ENCODE measurements around the gene WIPF2. TPM values are rescaled to one million over a fixed set of nuclear protein-coding genes. Genes with fewer than 3 reads are reported as not detected.
A peak's percentile ranks its signal among the peaks of the same experiment; 100 is the strongest.

WIPF2 gene
- total RNA-seq, 2 donors from 2014 or later = 22.5 to 25.3 TPM

GRCh38 chr17:40325156-40326013 lies 106.3 kb downstream of the WIPF2 start:
- WGBS, 2 experiments (ENCODE audit: insufficient coverage in 1 of 2, insufficient read length in 1 of 2) = 88 to 92% methylated on average over 7 to 11 of the region's 13 CpGs
- Mint-ChIP-seq H3K27ac (no peak overlapping the region), H3K4me3 (no peak overlapping the region), H3K27me3 (ENCODE audit: insufficient read depth) (no peaks in the 10 kb centered on the region), H3K9me3 (no peaks in the 10 kb centered on the region), H3K4me1 (peaks cover 24% of the 10 kb centered on the region), H3K36me3 (ENCODE audit: low read depth) (no peaks in the 10 kb centered on the region)
- DNase-seq = no peak
- H3K27me3 ChIP-seq (ENCODE audit: control insufficient read depth, insufficient read depth, low read length, poor library complexity, severe bottlenecking) = no peaks in the 10 kb centered on the region
- no peak overlapping the region for H3K4me3 ChIP-seq (ENCODE audit: low read length)
- TF ChIP-seq CTCF (conservative IDR thresholded peaks at IDR 0.05) = no peak
- peaks cover 12% of the 10 kb centered on the region for H3K4me1 ChIP-seq (ENCODE audit: control insufficient read depth, insufficient read depth, low read length)
- H3K36me3 ChIP-seq (ENCODE audit: control insufficient read depth, insufficient read depth, low read length) = no peaks in the 10 kb centered on the region
- no peak overlapping the region for H3K9ac ChIP-seq (ENCODE audit: extremely low read depth, low read length, poor library complexity, severe bottlenecking)
- no peaks in the 10 kb centered on the region for H3K9me3 ChIP-seq (ENCODE audit: control insufficient read depth, low read length)
- H3K27ac ChIP-seq (ENCODE audit: low read depth, low read length) = no peak overlapping the region

- H3K27ac Mint-ChIP-seq = no peak overlapping the region
- no peak for TF ChIP-seq CTCF (conservative IDR thresholded peaks at IDR 0.05)
- Histone ChIP-seq H3K4me1 (ENCODE audit: control insufficient read depth, insufficient read depth, low read length) (peaks cover 12% of the 10 kb centered on the region), H3K36me3 (ENCODE audit: control insufficient read depth, insufficient read depth, low read length) (no peaks in the 10 kb centered on the region), H3K27ac (ENCODE audit: low read depth, low read length) (no peak overlapping the region), H3K9me3 (ENCODE audit: control insufficient read depth, low read length) (no peaks in the 10 kb centered on the region), H3K4me3 (ENCODE audit: low read length) (no peak overlapping the region), H3K9ac (ENCODE audit: extremely low read depth, low read length, poor library complexity, severe bottlenecking) (peak overlapping the region; percentile 13), H3K27me3 (ENCODE audit: control insufficient read depth, insufficient read depth, low read length, poor library complexity, severe bottlenecking) (no peaks in the 10 kb centered on the region)
- no peak for DNase-seq
- no peaks in the 10 kb centered on the region for H3K27me3 Mint-ChIP-seq (ENCODE audit: insufficient read depth)
- peaks cover 26% of the 10 kb centered on the region for H3K4me1 Mint-ChIP-seq
- WGBS, 2 experiments (ENCODE audit: insufficient coverage in 1 of 2, insufficient read length in 1 of 2) = 91 to 93% methylated on average over 6 to 16 of the region's 17 CpGs
- H3K36me3 Mint-ChIP-seq (ENCODE audit: low read depth) = peaks cover 3% of the 10 kb centered on the region
- no peak overlapping the region for H3K4me3 Mint-ChIP-seq
- H3K9me3 Mint-ChIP-seq = no peaks in the 10 kb centered on the region
These were observed 107.1 kb downstream of the WIPF2 start for GRCh38 chr17:40326014-40326831.

- 80% methylated on average over 1 of the region's 1 CpG; no CpG with 5 or more reads in 1 of the 2 experiments for WGBS, 2 experiments (ENCODE audit: insufficient coverage in 1 of 2, insufficient read length in 1 of 2)
- Mint-ChIP-seq H3K9me3 (no peaks in the 10 kb centered on the region), H3K4me3 (no peak overlapping the region), H3K4me1 (peaks cover 29% of the 10 kb centered on the region), H3K36me3 (ENCODE audit: low read depth) (peaks cover 7% of the 10 kb centered on the region), H3K27ac (no peak overlapping the region), H3K27me3 (ENCODE audit: insufficient read depth) (no peaks in the 10 kb centered on the region)
- no peak for TF ChIP-seq CTCF (conservative IDR thresholded peaks at IDR 0.05)
- DNase-seq = no peak
- Histone ChIP-seq H3K4me1 (ENCODE audit: control insufficient read depth, insufficient read depth, low read length) (peaks cover 12% of the 10 kb centered on the region), H3K36me3 (ENCODE audit: control insufficient read depth, insufficient read depth, low read length) (no peaks in the 10 kb centered on the region), H3K4me3 (ENCODE audit: low read length) (no peak overlapping the region), H3K9me3 (ENCODE audit: control insufficient read depth, low read length) (no peaks in the 10 kb centered on the region), H3K9ac (ENCODE audit: extremely low read depth, low read length, poor library complexity, severe bottlenecking) (peak overlapping the region; percentile 13), H3K27ac (ENCODE audit: low read depth, low read length) (no peak overlapping the region), H3K27me3 (ENCODE audit: control insufficient read depth, insufficient read depth, low read length, poor library complexity, severe bottlenecking) (no peaks in the 10 kb centered on the region)
These were observed 107.7 kb downstream of the WIPF2 start for GRCh38 chr17:40326832-40327199.
